Caco-2 (cell line): Measurements from ENCODE around the gene RELL2. TPM values are rescaled to one million over a fixed set of nuclear protein-coding genes. Genes with fewer than 3 reads are reported as not detected.

Experiments
- BruUV-seq: library from RNA; stranded (reverse); fragments of 400-500 nt; replicated peaks from 2 replicates; lab custom pipeline; 2021; lab: Mats Ljungman, UMichigan
- CTCF ChIA-PET: fragments of 300-600 bp; sonication (Branson Sonifier 250); formaldehyde crosslinking; loops from one replicate; lab custom pipeline; 2022; ENCODE audit warnings: antibody characterized with exemption; lab: Charles Lee
- POLR2A ChIA-PET: fragments of 300-600 bp; sonication (Branson Sonifier 250); formaldehyde crosslinking; loops from one replicate; lab custom pipeline; 2022; ENCODE audit warnings: antibody characterized with exemption; lab: Charles Lee
- DNase-seq, 2 experiments: peaks; one replicate each; pipeline versions ENCODE4 v3.0.0 to v3.0.0-alpha.2; 2020 to 2022
- H3K27me3 ChIP-seq: replicated peaks from 2 replicates; pipeline ENCODE4 v1.6.0; 2011; ENCODE audit warnings: low read length; ENCODE audit not compliant: control insufficient read depth, insufficient read depth
- H3K36me3 ChIP-seq: 2 replicates; pipeline ENCODE4 v1.5.1; 2011; ENCODE audit warnings: low read length; ENCODE audit not compliant: control insufficient read depth, insufficient read depth
- H3K4me1 ChIP-seq: fragments of 250-450 bp; sonication (Bioruptor Pico); 2 replicates; pipeline ENCODE4 v1.5.1; 2020; ENCODE audit warnings: mild to moderate bottlenecking
- H3K4me3 ChIP-seq: 2 replicates; pipeline ENCODE4 v1.5.1; 2011; ENCODE audit warnings: low read depth, mild to moderate bottlenecking, control low read depth, low read length
- H3K9me3 ChIP-seq: fragments of 250-450 bp; sonication (Bioruptor Pico); 2 replicates; pipeline ENCODE4 v1.5.1; 2020; ENCODE audit warnings: mild to moderate bottlenecking, moderate library complexity
- H3K27ac Mint-ChIP-seq: one replicate; pipeline ENCODE4 v1.8.0; 2022; ENCODE audit warnings: mixed read lengths; ENCODE audit not compliant: unreplicated experiment
- H3K27me3 Mint-ChIP-seq: one replicate; pipeline ENCODE4 v1.8.0; 2022; ENCODE audit warnings: mixed read lengths; ENCODE audit not compliant: insufficient read depth, unreplicated experiment
- H3K36me3 Mint-ChIP-seq: one replicate; pipeline ENCODE4 v1.8.0; 2022; ENCODE audit warnings: mild to moderate bottlenecking, mixed read lengths; ENCODE audit not compliant: insufficient read depth, unreplicated experiment
- H3K4me1 Mint-ChIP-seq: one replicate; pipeline ENCODE4 v1.8.0; 2022; ENCODE audit warnings: low read depth, mixed read lengths; ENCODE audit not compliant: unreplicated experiment
- H3K4me3 Mint-ChIP-seq: one replicate; pipeline ENCODE4 v1.8.0; 2022; ENCODE audit warnings: mild to moderate bottlenecking, moderate library complexity, mixed read lengths; ENCODE audit not compliant: unreplicated experiment
- H3K9me3 Mint-ChIP-seq: one replicate; pipeline ENCODE4 v1.8.0; 2022; ENCODE audit warnings: mixed read lengths; ENCODE audit not compliant: unreplicated experiment
- intact Hi-C: fragments of 100-400 bp; cut with micrococcal nuclease; formaldehyde crosslinking; loops from one replicate; pipeline ENCODE4 v1.10.0; 2022; ENCODE audit not compliant: unreplicated experiment
- total RNA-seq: library from RNA; stranded (reverse); gene quantifications from 2 replicates; pipeline ENCODE4 v1.2.3, GENCODE V29; 2022
- TF ChIP-seq, protein P1 (sequence below), 2 experiments: fragments of 200-600 bp in 1 of 2; IDR thresholded peaks; 1 replicate in 1 of 2; 2 replicates in 1 of 2; pipeline versions ENCODE4 v1.5.1 to v1.8.0; 2011 to 2022; ENCODE audit warnings: antibody characterized with exemption in 1 of 2, control low read depth in 1 of 2, inconsistent platforms in 1 of 2, low read depth in 1 of 2, low read length in 1 of 2, mild to moderate bottlenecking in 1 of 2, moderate library complexity in 1 of 2; ENCODE audit not compliant: insufficient read depth in 1 of 2, severe bottlenecking in 1 of 2, unreplicated experiment in 1 of 2

The RELL2 gene
- total RNA-seq, 1 experiment from 2014 or later, result 8.7 TPM

DNA sequence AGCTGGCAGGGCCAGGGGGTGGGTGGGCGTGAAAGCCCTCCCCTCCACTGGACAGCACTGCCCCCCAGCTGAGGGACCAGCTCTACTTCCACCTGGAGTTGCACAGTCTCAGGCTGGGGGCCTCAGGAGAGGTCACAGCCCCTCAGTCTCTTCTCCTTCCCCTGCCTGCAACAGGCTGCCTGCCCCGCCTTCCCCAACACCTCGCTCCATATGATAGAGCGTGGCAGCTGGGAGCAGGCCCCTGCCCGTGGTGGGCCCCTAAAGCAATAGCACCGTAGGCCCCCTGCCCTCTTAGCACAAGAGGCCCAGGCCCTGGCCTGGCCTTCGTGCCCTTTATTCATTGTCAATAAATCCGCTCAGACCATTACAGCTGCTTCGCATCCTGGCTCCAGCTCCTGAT lies 3.9 kb downstream of the RELL2 start:
- peak overlapping the region; percentile 49 for H3K27ac Mint-ChIP-seq
- ChIA-PET POLR2A (no interaction called here), CTCF (interaction anchor here (0.6 kb wide), 1 partner anchor 1496 kb away, joined by 3 read pairs; no protein-coding TSS in a partner anchor)
- TF ChIP-seq, protein P1, sequence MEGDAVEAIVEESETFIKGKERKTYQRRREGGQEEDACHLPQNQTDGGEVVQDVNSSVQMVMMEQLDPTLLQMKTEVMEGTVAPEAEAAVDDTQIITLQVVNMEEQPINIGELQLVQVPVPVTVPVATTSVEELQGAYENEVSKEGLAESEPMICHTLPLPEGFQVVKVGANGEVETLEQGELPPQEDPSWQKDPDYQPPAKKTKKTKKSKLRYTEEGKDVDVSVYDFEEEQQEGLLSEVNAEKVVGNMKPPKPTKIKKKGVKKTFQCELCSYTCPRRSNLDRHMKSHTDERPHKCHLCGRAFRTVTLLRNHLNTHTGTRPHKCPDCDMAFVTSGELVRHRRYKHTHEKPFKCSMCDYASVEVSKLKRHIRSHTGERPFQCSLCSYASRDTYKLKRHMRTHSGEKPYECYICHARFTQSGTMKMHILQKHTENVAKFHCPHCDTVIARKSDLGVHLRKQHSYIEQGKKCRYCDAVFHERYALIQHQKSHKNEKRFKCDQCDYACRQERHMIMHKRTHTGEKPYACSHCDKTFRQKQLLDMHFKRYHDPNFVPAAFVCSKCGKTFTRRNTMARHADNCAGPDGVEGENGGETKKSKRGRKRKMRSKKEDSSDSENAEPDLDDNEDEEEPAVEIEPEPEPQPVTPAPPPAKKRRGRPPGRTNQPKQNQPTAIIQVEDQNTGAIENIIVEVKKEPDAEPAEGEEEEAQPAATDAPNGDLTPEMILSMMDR (IDR thresholded peaks at IDR 0.05; ENCODE audit: insufficient read depth in 1 of 2, low read depth in 1 of 2, low read length in 1 of 2, severe bottlenecking in 1 of 2, unreplicated experiment in 1 of 2), result no peak
- DNase-seq, result no peak
- no peaks in the 10 kb centered on the region for H3K9me3 ChIP-seq
- H3K36me3 ChIP-seq, result no peaks in the 10 kb centered on the region
- no peaks in the 10 kb centered on the region for H3K27me3 ChIP-seq
- intact Hi-C loops, result no loop called here
- H3K36me3 Mint-ChIP-seq, result peaks cover 7% of the 10 kb centered on the region
- peaks cover 17% of the 10 kb centered on the region for H3K4me1 Mint-ChIP-seq
- peaks cover 13% of the 10 kb centered on the region; the same call in 1 of the 2 replicates for H3K4me1 ChIP-seq
- H3K9me3 Mint-ChIP-seq, result no peaks in the 10 kb centered on the region
- H3K4me3 Mint-ChIP-seq, result no peak overlapping the region
- H3K4me3 ChIP-seq, result no peak overlapping the region
- BruUV-seq, result no TSS peak
- no peaks in the 10 kb centered on the region for H3K27me3 Mint-ChIP-seq

DNA sequence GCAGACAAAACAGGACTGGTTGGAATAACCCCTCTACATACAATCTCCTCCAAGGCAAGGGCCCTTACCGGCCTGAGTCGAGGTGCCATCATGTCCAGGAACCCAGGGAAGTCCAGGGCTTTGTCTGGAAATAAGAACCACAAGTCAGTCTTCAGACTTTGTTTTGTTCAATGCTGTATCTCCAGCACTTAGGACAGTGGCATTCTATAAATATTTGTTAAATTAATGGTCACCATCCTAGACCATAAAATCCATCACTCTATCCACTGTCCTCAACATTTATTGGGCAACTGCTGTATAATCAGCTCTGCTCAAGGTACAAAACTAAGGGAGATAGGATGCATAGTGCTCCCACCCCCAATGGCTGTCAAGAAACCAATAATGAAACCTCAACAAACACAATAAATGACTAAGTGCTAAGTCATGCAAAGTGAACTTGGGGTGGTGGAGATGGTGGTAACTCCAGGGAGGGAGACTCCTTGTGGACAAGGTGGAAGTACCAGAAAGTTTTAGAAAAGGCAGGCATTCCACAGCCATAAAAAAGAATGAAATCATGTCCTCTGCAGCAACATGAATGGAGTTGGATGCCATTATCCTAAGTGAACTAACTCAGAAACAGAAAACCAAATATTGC lies 5.0 kb downstream of the RELL2 start:
- TF ChIP-seq, protein P1 (IDR thresholded peaks at IDR 0.05; ENCODE audit: insufficient read depth in 1 of 2, low read depth in 1 of 2, low read length in 1 of 2, severe bottlenecking in 1 of 2, unreplicated experiment in 1 of 2), result peak in 1 of 2 experiments; percentile 31
- Mint-ChIP-seq H3K4me3 (no peak overlapping the region), H3K27me3 (no peaks in the 10 kb centered on the region), H3K36me3 (peaks cover 7% of the 10 kb centered on the region), H3K4me1 (peaks cover 17% of the 10 kb centered on the region), H3K27ac (peak overlapping the region; percentile 49), H3K9me3 (no peaks in the 10 kb centered on the region)
- no TSS peak for BruUV-seq
- no peaks in the 10 kb centered on the region for H3K9me3 ChIP-seq
- no peak overlapping the region for H3K4me3 ChIP-seq
- CTCF ChIA-PET, result interaction anchor here (0.6 to 2.4 kb wide), 2 partner anchors 23 to 50 kb away, joined by 3 to 7 read pairs; partner anchors contain the start of gene DIAPH1
- POLR2A ChIA-PET, result no interaction called here
- intact Hi-C loops, result loop anchor here (1.0 kb wide), 1 partner anchor 49 kb away; no protein-coding TSS in a partner anchor
- no peaks in the 10 kb centered on the region for H3K36me3 ChIP-seq
- peaks cover 10% of the 10 kb centered on the region; the same call in 1 of the 2 replicates for H3K4me1 ChIP-seq
- peak; percentile 62 for DNase-seq
- H3K27me3 ChIP-seq, result no peaks in the 10 kb centered on the region

DNA sequence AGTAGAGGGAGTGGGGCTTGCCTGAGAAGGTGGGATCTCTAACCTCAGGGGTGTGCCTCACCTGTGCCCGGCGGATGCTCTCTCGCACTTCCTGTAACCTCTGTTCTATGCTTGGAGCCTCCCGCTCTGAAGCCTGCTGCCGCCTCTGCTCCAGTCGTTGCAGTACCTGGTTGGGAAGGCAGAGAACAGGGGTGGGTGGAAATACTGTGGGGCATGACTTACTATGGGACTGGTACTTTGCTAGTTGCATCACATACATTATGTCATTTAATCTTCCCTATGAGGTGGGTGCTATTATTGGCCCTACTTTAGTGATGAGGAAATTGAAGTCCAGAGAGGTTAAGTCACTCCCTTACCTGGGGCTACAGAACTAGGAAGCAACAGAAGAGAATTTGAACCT lies 9.2 kb downstream of the RELL2 start:
- DNase-seq, result no peak
- H3K36me3 ChIP-seq, result 0 out of 2 replicates have a peak, but pooled peaks cover 2% of the 10 kb centered on the region
- no peak overlapping the region for H3K27ac Mint-ChIP-seq
- no peaks in the 10 kb centered on the region for H3K9me3 ChIP-seq
- H3K4me3 ChIP-seq, result no peak overlapping the region
- intact Hi-C loops, result no loop called here
- H3K9me3 Mint-ChIP-seq, result no peaks in the 10 kb centered on the region
- H3K36me3 Mint-ChIP-seq, result peaks cover 3% of the 10 kb centered on the region
- TF ChIP-seq, protein P1 (IDR thresholded peaks at IDR 0.05; ENCODE audit: insufficient read depth in 1 of 2, low read depth in 1 of 2, low read length in 1 of 2, severe bottlenecking in 1 of 2, unreplicated experiment in 1 of 2), result no peak
- BruUV-seq, result no TSS peak
- H3K4me1 ChIP-seq, result peaks cover 10% of the 10 kb centered on the region; the same call in 1 of the 2 replicates
- no peaks in the 10 kb centered on the region for H3K27me3 Mint-ChIP-seq
- H3K27me3 ChIP-seq, result no peaks in the 10 kb centered on the region
- POLR2A ChIA-PET, result interaction anchor here (0.9 kb wide), 1 partner anchor 9 kb away, joined by 3 read pairs; the partner anchor contains the start of genes HDAC3 and RELL2
- H3K4me1 Mint-ChIP-seq, result peaks cover 22% of the 10 kb centered on the region
- no peak overlapping the region for H3K4me3 Mint-ChIP-seq
- CTCF ChIA-PET, result no interaction called here
